ENCODE measurements around the gene PGAM5.

- no peak for TF ChIP-seq SP1 (IDR thresholded peaks at IDR 0.05)
- TF ChIP-seq FOXA1 (IDR thresholded peaks at IDR 0.05) = no peak
- no peak for TF ChIP-seq LEF1 (IDR thresholded peaks at IDR 0.05; ENCODE audit: borderline replicate concordance)
Observed at GRCh38 chr12:132759359-132759758, 48.7 kb downstream of the PGAM5 start.
